GM19035 (cell line): ENCODE measurements around the gene ADRA2B.
"Not testable (repeated sequence)": the region's sequence is repeated elsewhere in the genome, so short reads cannot be mapped to it uniquely, and the experiment has no call there.

Experiments
- ATAC-seq: cut with Tn5 transposase; IDR thresholded peaks from one replicate; pipeline ENCODE4 v1.9.1; 2021; ENCODE audit not compliant: unreplicated experiment

The ADRA2B gene

DNA sequence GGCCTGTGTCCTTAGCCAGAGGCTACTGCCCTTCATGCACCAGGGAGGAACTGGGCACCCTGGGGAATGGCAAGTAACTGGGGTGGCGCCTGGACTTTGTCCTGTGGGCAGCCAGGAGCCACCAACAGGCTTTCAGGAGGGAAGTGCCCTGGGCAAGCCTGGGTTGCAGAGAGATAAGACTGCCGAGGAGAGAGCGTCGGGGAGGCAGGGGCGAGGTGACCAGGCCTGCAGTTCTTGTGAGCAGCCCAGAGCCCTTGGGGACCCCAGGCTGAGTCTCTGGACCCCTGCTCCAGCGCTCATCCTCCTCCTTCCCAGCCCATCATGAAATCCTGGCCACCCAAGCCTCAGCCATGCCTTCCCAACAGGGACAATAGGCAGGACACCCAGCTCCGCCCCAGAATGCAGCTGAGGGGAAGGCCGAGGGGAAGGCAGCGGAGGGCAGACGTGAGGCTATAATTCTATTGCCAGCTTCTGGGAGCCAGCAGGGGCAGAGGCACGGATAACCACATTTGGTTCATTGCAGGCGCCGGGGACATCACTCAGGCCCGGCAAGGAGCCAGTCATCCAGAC lies 25.1 kb downstream of the ADRA2B start:
- no peak for ATAC-seq

DNA sequence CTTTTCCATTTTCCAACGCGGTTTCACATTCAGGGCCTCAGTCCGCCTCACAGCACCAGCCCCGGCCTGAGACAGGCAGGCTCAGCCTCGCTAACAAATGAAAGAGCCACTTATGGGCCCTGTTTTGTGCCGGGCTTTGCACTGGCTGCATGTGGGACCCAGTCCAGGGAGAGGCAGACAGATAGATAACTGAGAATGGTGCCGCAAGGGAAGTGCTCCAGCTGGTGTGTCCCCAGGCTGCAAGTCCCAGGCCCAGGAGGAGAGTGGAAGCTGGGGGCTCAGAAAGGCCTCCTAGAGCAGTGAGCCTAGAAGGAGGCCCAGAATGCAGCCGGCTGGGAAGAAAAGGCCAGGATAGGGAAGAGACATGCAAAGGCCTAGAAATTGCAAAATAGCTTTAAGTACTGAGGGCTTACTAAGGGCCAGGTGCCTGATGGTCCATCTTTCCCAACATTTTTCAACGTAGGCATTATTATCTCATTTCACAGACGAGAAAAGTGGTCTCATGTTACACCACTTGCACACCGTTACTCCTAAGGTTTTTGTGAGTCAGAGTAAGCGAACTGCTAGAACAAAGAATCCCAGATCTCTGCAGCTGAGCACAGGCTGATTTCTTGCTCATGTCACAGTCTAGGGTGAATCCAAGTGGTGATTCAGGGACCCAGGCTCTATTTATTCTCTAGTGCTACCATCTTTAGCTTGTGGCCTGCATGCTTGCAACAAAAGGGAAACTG lies 26.0 kb downstream of the ADRA2B start:
- ATAC-seq, result no peak

DNA sequence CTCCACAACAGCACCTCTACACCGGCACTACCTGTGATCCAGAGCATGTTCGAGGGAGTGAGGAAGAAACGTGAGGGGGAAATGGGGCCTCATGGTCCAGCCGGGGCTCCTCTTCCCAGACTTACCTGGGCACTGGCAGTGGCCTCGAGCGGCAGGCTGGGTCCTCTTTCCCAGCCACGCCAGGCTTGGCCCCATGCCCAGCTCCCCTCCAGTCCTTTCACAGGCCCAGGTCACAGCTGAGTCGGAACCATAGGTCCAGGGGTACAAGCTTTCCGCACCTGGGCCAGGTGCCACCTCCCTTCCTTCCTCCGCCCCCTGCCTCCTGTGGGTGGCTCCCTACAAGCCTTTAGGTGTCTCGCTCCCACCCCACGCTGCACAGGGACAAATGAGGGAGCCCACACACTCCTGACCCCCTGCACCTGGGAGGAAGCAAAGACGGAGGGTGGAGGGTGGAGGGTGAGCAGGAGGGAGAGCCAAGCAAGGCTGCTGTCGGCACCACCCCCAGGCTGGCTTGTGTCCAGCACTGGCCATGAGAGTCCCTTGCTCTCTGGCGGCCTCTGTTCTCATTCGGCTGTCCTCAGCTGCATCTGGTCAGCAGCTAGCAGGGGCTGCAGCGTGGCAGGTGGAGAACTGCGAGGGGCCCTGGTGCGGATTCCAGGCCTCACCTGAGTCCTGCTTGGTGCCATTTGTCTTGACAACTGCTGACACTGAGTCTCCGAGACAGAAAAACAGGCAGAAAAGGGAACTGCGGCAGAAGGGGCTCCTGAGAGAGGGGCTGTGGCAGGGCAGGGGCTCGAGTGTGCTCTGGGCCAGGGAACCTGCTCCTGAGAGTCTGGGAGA lies 26.8 kb downstream of the ADRA2B start:
- ATAC-seq, result no peak

GRCh38 chr2:96088340-96089335 lies 27.7 kb downstream of the ADRA2B start:
- no peak for ATAC-seq

GRCh38 chr2:96087130-96087529 lies 29.2 kb downstream of the ADRA2B start:
- no peak for ATAC-seq

- no peak for ATAC-seq
Observed at GRCh38 chr2:96085541-96086355, 30.6 kb downstream of the ADRA2B start.

- ATAC-seq, result not testable (repeated sequence)
Observed at GRCh38 chr2:96084858-96085518, 31.4 kb downstream of the ADRA2B start.

- no peak for ATAC-seq
Observed at GRCh38 chr2:96083989-96084857, 32.1 kb downstream of the ADRA2B start.

- no peak for ATAC-seq
Observed at GRCh38 chr2:96083064-96083939, 33.1 kb downstream of the ADRA2B start.

GRCh38 chr2:96082211-96083063 lies 33.9 kb downstream of the ADRA2B start:
- ATAC-seq, result no peak

GRCh38 chr2:96081042-96081441 lies 35.3 kb downstream of the ADRA2B start:
- no peak for ATAC-seq

GRCh38 chr2:96075199-96075771 lies 41.1 kb downstream of the ADRA2B start:
- no peak for ATAC-seq

DNA sequence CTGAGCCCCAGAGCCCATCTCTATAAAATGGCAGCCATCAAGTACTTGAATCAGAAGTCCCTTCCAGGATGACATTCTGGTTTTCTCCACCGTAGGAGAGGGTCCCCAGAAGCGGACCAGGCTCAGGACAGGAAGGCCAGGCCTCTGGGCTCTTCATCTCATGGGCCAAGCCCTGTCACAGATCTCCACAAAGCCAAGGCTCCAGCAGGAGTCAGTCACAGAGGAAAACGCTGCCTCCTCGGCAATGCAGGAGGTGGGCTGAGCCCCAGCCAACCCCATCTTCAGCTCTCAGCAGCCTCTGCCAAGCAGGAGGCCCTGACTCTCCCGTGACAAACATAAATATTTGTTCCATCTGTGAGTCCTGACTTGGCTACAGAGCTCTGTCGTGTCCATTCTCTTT lies 42.2 kb downstream of the ADRA2B start:
- ATAC-seq, result no peak

- ATAC-seq, result no peak
Observed at GRCh38 chr2:96073170-96073775, 43.1 kb downstream of the ADRA2B start.

- no peak for ATAC-seq
Observed at GRCh38 chr2:96072746-96073145, 43.6 kb downstream of the ADRA2B start.
